HG02981 (cell line): ENCODE results near the gene SEC24C.
"Not testable (repeated sequence)": the region's sequence is repeated elsewhere in the genome, so short reads cannot be mapped to it uniquely, and the experiment has no call there.

Experiments used
- ATAC-seq: cut with Tn5 transposase; IDR thresholded peaks from one replicate; pipeline ENCODE4 v1.9.1; 2021; ENCODE audit warnings: mild to moderate bottlenecking, moderate library complexity; ENCODE audit not compliant: unreplicated experiment

The SEC24C gene

GRCh38 chr10:73790886-73791625 lies 46.9 kb downstream of the SEC24C start:
- no peak for ATAC-seq

- ATAC-seq = no peak
Observed at GRCh38 chr10:73791871-73792400, 47.8 kb downstream of the SEC24C start.

- no peak for ATAC-seq
Observed at GRCh38 chr10:73793456-73793855, 49.3 kb downstream of the SEC24C start.

GRCh38 chr10:73795491-73795890 lies 51.3 kb downstream of the SEC24C start:
- ATAC-seq = not testable (repeated sequence)

- ATAC-seq = not testable (repeated sequence)
Observed at GRCh38 chr10:73796035-73796434, 51.9 kb downstream of the SEC24C start.

- no peak for ATAC-seq
Observed at GRCh38 chr10:73796766-73797165, 52.6 kb downstream of the SEC24C start.

GRCh38 chr10:73797324-73798025 lies 53.3 kb downstream of the SEC24C start:
- ATAC-seq = no peak

GRCh38 chr10:73798087-73798486 lies 53.9 kb downstream of the SEC24C start:
- no peak for ATAC-seq

- no peak for ATAC-seq
Observed at GRCh38 chr10:73798927-73799560, 54.9 kb downstream of the SEC24C start.

- no peak for ATAC-seq
Observed at GRCh38 chr10:73799899-73800559, 55.9 kb downstream of the SEC24C start.

GRCh38 chr10:73800560-73801252 lies 56.5 kb downstream of the SEC24C start:
- no peak for ATAC-seq

- ATAC-seq = no peak
Observed at GRCh38 chr10:73801253-73801590, 57.0 kb downstream of the SEC24C start.

- no peak for ATAC-seq
Observed at GRCh38 chr10:73802276-73802991, 58.3 kb downstream of the SEC24C start.

- ATAC-seq = no peak
Observed at GRCh38 chr10:73803680-73804286, 59.6 kb downstream of the SEC24C start.

- no peak for ATAC-seq
Observed at GRCh38 chr10:73806176-73806950, 62.2 kb downstream of the SEC24C start.

- ATAC-seq = no peak
Observed at GRCh38 chr10:73807471-73807870, 63.3 kb downstream of the SEC24C start.

- no peak for ATAC-seq
Observed at GRCh38 chr10:73808021-73808815, 64.0 kb downstream of the SEC24C start.
